GM18868 (cell line): ENCODE data around the gene POGLUT3.

Experiments
- ATAC-seq: cut with Tn5 transposase; IDR thresholded peaks from one replicate; pipeline ENCODE4 v1.9.1; 2021; ENCODE audit warnings: mild to moderate bottlenecking, moderate library complexity; ENCODE audit not compliant: unreplicated experiment

Gene POGLUT3, protein sequence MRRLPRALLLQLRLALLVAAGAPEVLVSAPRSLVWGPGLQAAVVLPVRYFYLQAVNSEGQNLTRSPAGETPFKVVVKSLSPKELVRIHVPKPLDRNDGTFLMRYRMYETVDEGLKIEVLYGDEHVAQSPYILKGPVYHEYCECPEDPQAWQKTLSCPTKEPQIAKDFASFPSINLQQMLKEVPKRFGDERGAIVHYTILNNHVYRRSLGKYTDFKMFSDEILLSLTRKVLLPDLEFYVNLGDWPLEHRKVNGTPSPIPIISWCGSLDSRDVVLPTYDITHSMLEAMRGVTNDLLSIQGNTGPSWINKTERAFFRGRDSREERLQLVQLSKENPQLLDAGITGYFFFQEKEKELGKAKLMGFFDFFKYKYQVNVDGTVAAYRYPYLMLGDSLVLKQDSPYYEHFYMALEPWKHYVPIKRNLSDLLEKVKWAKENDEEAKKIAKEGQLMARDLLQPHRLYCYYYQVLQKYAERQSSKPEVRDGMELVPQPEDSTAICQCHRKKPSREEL

DNA sequence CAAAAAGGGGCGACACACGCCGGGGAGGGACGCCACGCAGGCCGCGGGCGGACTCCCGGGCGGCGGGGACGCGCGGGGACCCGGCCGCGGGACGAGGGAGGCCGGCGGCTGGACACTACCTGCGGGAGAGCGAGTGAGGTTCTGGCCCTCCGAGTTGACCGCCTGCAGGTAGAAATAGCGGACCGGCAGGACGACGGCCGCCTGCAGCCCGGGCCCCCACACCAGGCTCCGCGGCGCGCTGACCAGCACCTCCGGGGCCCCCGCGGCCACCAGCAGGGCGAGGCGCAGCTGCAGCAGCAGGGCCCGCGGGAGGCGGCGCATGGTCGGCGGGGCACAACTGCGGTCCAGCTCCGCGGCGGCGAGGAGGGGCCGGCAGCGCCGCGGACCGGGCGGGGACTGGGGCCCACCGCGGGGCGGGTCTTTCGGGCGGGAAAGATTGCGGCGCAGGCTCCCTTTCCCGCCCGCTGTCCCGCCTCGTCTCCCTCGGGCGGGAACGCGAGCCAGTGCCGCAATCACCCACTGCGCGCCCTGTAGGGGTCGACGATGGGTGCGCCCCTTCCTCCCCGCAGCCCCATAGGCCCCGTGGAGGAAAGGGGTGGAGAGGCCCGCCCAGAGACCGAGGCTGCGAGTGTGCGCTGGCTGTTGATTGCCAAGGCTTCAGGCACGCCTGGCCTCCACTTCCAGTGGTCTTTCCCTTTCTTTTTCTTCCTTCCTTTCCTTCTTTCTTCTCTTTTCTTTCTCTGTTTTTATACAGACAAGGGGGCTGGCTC is at the start of gene POGLUT3:
POGLUT3 (minus strand) TSS at position 339 of the 770 bp plus-strand sequence; CDS start at position 321, 18 bp downstream.
- ATAC-seq = peak; percentile 62

- no peak for ATAC-seq
Observed at GRCh38 chr11:108545909-108546501, 47.8 kb upstream of the POGLUT3 start.

DNA sequence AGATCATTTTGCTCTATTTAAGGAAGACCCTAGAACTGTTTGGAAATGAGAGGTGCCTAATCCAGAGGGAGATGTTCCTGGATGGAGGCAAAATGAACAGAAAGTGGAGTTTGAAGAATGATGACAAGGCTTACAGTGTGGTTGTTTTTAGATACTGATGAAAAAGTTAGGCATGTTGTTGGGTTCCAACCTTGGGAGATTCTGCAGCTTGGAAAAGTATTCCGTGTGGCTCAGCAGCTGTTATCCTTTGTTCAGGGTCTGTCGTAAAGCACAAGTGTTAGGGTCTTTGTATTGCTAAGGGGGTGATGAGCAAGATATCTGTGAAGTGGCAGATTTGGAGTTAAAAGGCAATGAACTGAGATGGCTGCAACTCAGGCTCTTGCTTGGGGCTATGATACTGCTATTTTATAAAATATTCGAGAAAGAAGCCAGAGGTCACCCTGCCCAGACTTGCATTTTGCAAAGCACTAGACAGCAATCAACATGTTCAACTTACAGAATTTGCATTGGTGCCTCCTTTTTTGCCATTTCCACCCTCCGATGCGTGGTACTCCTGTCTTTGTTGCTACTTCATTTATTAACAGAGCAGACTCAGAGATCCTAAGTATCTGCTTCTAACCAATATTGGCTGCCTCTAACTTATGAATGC is 45.3 kb upstream of the POGLUT3 start:
- no peak for ATAC-seq

DNA sequence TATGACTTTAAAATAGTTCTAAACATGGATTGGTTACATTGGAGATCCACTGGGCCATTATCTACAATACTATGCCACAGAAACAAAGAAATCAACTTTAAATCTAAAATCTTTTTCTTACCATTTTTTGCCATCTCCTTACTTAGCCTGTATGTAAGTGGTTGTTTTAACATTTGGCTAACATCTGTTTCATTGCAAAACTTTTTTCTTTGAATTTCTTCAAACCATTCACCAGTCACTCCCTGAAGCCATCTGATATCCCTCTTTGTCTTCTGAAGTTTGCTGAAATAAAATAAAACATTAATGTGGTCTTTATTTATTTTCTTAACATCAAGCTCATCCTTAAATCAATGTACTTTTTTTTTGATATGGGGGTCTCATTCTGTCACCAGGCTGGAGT is 43.3 kb upstream of the POGLUT3 start:
- no peak for ATAC-seq

GRCh38 chr11:108538502-108538901 is 40.3 kb upstream of the POGLUT3 start:
- no peak for ATAC-seq

GRCh38 chr11:108538022-108538424 is 39.8 kb upstream of the POGLUT3 start:
- ATAC-seq = no peak

DNA sequence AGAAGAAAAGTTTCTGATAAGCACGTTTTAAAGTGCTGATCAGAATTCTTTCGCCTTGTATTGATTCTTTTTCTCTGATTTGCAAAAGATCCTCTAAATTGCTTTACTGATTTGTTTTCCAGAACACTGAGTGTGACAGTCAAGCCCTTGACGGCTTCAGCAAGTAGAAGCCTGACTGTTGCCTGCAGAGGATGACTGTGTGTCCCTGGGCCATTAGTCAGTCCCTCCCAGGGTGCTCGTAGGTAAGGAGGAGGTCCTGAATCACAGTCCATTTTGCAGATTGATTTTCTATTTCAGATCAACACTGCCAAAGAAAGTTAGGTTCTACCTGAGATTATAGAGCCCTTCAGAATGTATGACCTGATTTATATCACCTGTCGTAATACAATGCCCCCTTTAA is 38.6 kb upstream of the POGLUT3 start:
- ATAC-seq = no peak

DNA sequence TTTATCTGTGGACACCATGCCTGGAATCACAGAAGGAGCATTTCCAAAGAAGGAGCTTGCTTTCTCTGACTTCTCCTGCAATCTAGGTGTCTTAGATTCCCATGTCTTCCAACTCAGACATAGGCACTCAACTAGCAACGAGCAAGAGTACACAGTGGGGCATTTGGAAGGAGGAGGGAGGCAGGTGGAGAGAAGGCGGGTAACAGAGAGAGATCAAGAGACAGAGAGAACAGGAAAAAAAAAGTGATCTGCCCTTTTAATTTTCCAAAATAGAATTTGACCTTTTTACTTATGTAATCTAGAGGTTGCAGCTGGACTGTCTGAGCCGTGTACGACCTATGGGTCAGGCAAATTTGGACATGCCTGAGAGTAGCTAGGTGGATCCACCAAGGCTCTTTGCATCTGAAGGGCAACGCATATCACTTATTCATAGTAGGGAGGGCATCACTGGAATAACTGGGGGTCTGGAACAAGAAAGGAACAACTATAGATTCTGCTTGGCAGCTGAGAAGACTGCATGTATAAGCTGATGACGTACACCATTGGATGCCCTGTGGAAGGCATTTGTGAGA is 37.3 kb upstream of the POGLUT3 start:
- ATAC-seq = no peak

DNA sequence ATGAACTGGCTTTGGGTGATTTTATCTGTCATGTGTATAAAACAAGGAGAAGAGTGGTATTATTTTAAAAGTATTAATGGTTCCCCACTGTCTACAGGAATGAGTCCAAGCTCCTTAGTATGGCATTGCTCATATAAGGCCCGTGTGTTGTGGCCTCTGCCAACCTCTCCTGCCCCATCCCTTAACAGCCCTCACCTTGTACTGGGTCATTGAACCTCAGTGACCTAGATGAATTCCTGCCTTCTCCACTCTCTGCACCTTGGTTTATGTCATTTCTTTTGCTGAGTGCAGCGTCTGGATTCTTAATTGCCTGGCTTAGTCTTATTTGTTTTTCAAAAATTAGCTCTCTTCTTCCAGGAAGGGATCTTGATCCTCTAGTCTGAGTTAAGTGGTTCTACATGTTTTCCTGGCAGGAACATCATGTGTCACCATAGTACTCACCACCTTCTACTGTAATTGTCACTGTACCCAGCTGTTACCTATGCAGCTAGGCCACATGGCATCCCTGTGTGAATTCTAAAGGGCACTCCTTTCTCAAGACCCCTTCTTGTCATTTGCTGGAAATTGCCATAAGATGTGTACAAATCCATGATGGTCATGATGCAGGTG is 36.2 kb upstream of the POGLUT3 start:
- ATAC-seq = no peak

DNA sequence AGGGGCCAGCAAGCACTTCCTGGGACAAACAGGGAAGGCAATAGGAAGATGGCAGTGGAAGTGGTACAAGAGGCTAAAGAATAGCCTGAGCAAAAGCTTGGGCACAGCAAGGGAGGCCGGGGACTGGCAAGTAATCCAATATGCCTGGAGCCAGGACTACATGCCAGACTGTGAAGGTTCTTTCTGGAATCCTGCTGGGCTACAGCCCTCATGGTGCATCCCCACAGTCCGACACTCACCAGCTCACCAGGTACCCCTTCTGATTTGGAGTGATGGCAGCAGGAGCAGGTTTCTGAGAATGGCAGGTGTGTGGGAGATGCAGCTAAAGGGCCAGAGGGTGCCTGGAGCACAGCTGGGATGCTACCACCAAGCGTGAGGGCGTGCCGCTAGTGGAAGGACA is 32.2 kb upstream of the POGLUT3 start:
- no peak for ATAC-seq

DNA sequence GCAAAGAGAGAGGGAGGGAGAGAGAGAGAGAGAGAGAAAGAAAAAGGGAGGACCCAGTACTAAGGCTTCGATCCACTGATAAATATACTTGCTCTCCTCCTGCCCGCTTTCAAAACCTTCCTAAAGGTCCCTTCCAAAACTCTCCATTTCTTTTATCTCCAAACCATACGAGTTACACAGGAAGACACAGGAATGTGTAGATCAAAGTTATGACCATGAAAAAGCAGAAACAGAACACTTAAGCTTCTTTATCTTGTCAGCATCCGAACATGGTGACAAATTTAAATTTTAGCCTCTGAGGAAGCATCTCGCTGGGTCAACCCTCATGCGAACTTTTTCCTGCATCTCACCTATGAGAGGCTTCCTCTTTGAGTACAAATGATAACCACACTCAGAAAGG is 29.2 kb upstream of the POGLUT3 start:
- ATAC-seq = no peak

GRCh38 chr11:108525161-108525560 is 27.0 kb upstream of the POGLUT3 start:
- ATAC-seq = no peak

GRCh38 chr11:108524422-108524821 is 26.2 kb upstream of the POGLUT3 start:
- ATAC-seq = no peak

DNA sequence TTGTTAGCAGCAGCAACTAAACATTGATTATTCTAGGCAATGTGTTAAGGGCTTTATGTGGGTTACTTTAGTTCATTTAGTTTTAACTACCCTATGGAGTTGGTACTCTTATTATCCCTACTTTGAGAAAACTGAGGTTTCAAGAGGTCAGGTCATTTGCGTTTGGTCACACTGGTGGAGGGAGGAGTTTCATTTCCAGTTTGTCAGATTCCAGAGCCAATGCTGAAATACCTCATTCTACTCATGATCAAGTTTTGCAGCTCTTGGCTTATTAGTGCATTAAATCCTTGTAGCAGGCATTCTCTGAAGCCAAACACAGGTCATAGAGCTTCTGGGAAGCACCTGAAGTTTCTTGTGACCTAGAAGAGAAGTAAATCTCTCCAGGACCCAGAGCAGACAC is 24.1 kb upstream of the POGLUT3 start:
- ATAC-seq = no peak

DNA sequence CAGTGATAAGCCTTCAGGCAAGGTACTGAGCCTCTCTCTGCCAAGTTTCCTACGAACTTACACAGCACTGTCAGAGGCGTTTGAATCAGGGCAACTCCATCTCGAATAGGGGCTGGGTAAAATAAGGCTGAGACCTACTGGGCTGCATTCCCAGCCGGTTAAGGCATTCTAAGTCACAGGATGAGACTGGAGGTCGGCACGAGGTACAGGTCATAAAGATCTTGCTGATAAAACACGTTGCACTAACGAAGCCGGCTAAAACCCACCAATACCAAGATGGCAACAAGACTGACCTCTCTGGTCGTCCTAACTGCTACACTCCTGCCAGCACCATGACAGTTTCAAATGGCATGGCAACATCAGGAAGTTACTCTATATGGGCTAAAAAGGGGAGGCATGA is 20.4 kb upstream of the POGLUT3 start:
- no peak for ATAC-seq

GRCh38 chr11:108516125-108516524 is 17.9 kb upstream of the POGLUT3 start:
- ATAC-seq = no peak

- no peak for ATAC-seq
Observed at GRCh38 chr11:108512708-108513107, 14.5 kb upstream of the POGLUT3 start.

DNA sequence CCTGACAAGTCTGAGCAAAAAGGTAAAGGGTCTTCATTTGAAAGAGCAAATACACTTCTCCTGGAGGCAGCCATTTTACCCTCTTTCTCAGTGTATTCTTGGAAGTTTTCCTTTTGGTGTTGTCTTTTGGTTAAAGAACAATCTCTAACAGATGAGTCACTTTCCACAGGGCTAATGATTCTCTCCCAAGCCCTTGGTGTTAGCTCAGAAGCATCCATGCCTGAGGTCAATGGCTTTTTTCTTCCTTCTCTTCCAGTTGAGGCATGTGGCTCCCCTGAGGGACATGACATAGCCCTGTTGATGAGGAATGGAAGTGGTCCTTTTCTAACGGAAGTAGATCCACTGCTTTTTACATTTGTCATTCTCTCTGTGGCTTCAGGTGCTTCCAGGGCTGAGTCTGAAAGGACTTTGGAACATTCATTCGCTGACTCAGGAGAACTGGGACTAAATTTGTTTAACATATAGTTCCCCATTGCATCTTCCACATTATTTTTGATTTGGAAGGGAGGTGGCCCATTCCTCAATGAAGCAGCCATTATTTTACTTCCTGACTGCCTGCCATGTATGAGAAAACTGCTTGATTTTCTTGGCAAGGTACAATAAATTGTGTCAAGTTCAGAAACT is 13.8 kb upstream of the POGLUT3 start:
- no peak for ATAC-seq

DNA sequence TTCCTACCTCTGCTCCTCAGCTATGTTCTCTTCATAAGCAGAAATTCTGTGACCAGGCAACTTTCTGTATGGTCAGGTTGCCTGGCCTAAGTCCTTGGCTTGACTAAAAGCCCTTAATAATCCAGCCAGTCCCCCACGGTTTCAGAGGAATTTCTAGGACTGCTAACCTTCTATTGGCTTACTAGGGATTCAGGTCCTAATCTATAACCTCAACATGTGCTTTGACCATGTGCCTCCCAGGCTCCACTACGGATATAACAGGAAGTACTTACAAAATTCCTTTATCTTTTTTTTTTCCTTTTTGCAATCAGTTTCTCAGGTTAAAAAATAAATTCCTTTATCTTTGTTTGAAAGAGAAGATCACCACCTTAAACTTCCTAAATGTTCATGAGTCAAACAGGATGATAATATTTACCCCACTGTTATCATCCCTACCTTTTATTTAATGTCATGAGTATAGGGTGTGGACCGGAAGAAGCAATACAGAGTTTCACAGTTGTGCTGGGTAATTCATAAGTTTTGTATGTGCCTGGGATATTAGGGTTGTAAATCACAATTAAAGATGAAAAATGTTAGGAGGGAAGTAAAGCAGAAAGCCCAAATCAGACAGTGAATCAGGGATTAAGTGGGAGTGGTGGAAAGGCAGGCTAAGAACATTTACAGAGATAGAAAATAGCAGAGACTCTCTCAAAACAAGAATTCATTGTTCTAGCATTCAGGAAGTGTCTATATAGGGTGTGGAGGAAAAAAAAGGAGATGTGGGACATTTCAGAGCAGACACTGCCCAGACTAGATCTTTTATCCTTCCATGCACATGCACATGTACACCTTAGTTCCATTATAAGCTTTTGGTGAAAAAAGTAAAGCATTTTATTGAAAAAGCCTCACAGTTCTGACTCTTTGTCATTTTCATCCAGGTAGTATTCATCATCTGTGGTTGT is 10.7 kb upstream of the POGLUT3 start:
- no peak for ATAC-seq
